OCI-LY3 (cell line): ENCODE results near the gene CDH20.

Experiments used
- EZH2phosphoT487 ChIP-seq: fragments of 200-600 bp; shearing (Covaris generic); IDR thresholded peaks from 2 replicates; pipeline ENCODE4 v1.6.1; 2018; ENCODE audit warnings: antibody characterized with exemption, mixed run types, low read depth
- TF ChIP-seq, protein P1 (sequence below): fragments of 200-600, 300-600 bp; sonication (generic); IDR thresholded peaks from 2 replicates; pipeline ENCODE4 v1.5.1; 2014; ENCODE audit warnings: antibody characterized with exemption, low read length, low read depth

DNA sequence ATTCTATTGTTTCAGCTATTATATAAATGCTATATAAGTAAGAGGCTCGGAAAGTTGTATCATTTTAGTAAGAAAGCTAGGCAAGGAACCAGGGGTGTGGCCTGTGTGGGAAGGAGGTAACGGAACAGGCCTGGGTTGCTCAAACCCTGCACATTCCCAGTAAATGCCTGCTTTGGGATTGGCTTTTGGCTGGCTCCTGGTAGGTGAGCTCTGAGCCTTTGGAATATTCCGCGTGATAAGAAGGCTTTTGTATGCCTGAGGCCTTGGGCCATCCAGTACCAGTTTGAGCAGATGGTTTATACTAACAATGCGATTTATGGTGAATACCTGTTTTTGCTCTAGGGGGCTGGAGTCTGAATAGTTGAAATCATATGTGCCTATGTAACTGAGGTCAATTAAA, 42.6 kb upstream of the CDH20 start:
- TF ChIP-seq EZH2phosphoT487, result no peak
- TF ChIP-seq, protein P1, sequence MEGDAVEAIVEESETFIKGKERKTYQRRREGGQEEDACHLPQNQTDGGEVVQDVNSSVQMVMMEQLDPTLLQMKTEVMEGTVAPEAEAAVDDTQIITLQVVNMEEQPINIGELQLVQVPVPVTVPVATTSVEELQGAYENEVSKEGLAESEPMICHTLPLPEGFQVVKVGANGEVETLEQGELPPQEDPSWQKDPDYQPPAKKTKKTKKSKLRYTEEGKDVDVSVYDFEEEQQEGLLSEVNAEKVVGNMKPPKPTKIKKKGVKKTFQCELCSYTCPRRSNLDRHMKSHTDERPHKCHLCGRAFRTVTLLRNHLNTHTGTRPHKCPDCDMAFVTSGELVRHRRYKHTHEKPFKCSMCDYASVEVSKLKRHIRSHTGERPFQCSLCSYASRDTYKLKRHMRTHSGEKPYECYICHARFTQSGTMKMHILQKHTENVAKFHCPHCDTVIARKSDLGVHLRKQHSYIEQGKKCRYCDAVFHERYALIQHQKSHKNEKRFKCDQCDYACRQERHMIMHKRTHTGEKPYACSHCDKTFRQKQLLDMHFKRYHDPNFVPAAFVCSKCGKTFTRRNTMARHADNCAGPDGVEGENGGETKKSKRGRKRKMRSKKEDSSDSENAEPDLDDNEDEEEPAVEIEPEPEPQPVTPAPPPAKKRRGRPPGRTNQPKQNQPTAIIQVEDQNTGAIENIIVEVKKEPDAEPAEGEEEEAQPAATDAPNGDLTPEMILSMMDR, result no peak
